ENCODE results near the gene REC114. TPM values are rescaled to one million over a fixed set of nuclear protein-coding genes. Genes with fewer than 3 reads are reported as not detected.

REC114 gene
- total and polyA plus RNA-seq, 2 of the 8 experiments (the other 6 are each of a cell fraction or from before 2014, with no cell fraction given) = 0.12 TPM; not detected in 1

- Histone ChIP-seq H3K79me1 (ENCODE audit: low read depth, low read length) (no peaks in the 10 kb centered on the region; the same call in 1 of the 2 replicates), H2AFZ (ENCODE audit: low read length) (no peak overlapping the region), H3K4ac (replicated peaks; ENCODE audit: insufficient read length, low read depth, low read length) (no peak overlapping the region), H2BK120ac (replicated peaks; ENCODE audit: low read depth, low read length) (no peak overlapping the region), H3K4me2 (ENCODE audit: insufficient read depth in 1 of 2, low read depth in 2 of 2, low read length in 2 of 2) (no peak overlapping the region), H3K79me2 (ENCODE audit: control insufficient read depth in 1 of 2, insufficient read depth in 2 of 2, low read length in 2 of 2) (no peaks in the 10 kb centered on the region), H3K4me3 (ENCODE audit: extremely low read depth in 1 of 4, insufficient read depth in 2 of 4, low read depth in 3 of 4, low read length in 4 of 4) (no peak overlapping the region), H2AK5ac (ENCODE audit: low read depth, low read length) (no peak overlapping the region), H4K91ac (replicated peaks; ENCODE audit: insufficient read length, low read length) (no peak overlapping the region), H3K9ac (replicated peaks in 1 of 4; ENCODE audit: extremely low read depth in 1 of 4, low read depth in 3 of 4, low read length in 3 of 4) (no peak overlapping the region), H3K23me2 (ENCODE audit: low read depth, low read length) (no peaks in the 10 kb centered on the region), H2BK12ac (ENCODE audit: low read depth, low read length) (no peak overlapping the region), H3K4me1 (replicated peaks in 1 of 4; ENCODE audit: control insufficient read depth in 3 of 4, insufficient read depth in 4 of 4, low read length in 3 of 4) (peaks cover 0 to 7% (median 5%) of the 10 kb centered on the region in 4 experiments; a peak in 5 of 7 replicates), H3K9me3 (ENCODE audit: insufficient read depth in 2 of 2, low read depth in 1 of 2, low read length in 1 of 2) (no peaks in the 10 kb centered on the region), H2BK15ac (ENCODE audit: low read length) (no peak overlapping the region), H3K56ac (replicated peaks; ENCODE audit: insufficient read length, low read depth, low read length) (no peak overlapping the region), H4K20me1 (replicated peaks in 1 of 2; ENCODE audit: control insufficient read depth in 1 of 2, insufficient read depth in 2 of 2, low read length in 2 of 2) (no peaks in the 10 kb centered on the region), H3K27ac (ENCODE audit: low read depth, low read length) (no peak overlapping the region), H3K36me3 (ENCODE audit: control insufficient read depth in 2 of 4, insufficient read depth in 4 of 4, low read length in 3 of 4) (peaks cover 4 to 53% (median 16%) of the 10 kb centered on the region in 4 experiments; a peak in 6 of 8 replicates), H3K18ac (ENCODE audit: extremely low read depth, low read length) (no peak overlapping the region), H2BK5ac (ENCODE audit: low read depth, low read length) (no peak overlapping the region), H3K14ac (ENCODE audit: insufficient read length) (no peak overlapping the region), H3K23ac (ENCODE audit: insufficient read length) (no peak overlapping the region), H4K5ac (ENCODE audit: insufficient read length, low read depth, low read length) (no peak overlapping the region), H3K27me3 (replicated peaks in 1 of 4; ENCODE audit: control insufficient read depth in 3 of 4, extremely low read depth in 1 of 4, insufficient read depth in 3 of 4, low read length in 3 of 4) (no peaks in the 10 kb centered on the region), H2BK20ac (ENCODE audit: low read length) (no peak overlapping the region), H4K8ac (ENCODE audit: extremely low read depth, insufficient read depth, low read length) (no peak overlapping the region)
- FAIRE-seq = no peak
- DNase-seq (ENCODE audit: low read depth in 1 of 2, low spot score in 2 of 2) = no peak
- CTCF ChIA-PET (ENCODE audit: partially characterized antibody) = interaction anchor here (0.9 to 4.8 kb wide), 3 partner anchors 141 to 253 kb away, joined by 3 to 43 read pairs (median 4); no protein-coding TSS in a partner anchor
- POLR2A ChIA-PET (ENCODE audit: partially characterized antibody) = no interaction called here
- no peak for TF ChIP-seq BCL11A (IDR thresholded peaks at IDR 0.05; ENCODE audit: low read depth in 2 of 2, low read length in 2 of 2)
- no peak for TF ChIP-seq HDAC6 (IDR thresholded peaks at IDR 0.05; ENCODE audit: low read depth, low read length)
- no peak for TF ChIP-seq CHD2 (IDR thresholded peaks at IDR 0.05; ENCODE audit: low read length)
- TF ChIP-seq EGR1 (IDR thresholded peaks at IDR 0.05; ENCODE audit: borderline replicate concordance, low read depth, low read length) = no peak
- TF ChIP-seq SIRT6 (IDR thresholded peaks at IDR 0.05; ENCODE audit: low read length) = no peak
- TF ChIP-seq EP300 (IDR thresholded peaks at IDR 0.05; ENCODE audit: borderline replicate concordance in 1 of 2, low read depth in 2 of 2, low read length in 2 of 2) = no peak
- TF ChIP-seq JUND (IDR thresholded peaks at IDR 0.05; ENCODE audit: low read length) = no peak
- no peak for TF ChIP-seq SP1 (IDR thresholded peaks at IDR 0.05; ENCODE audit: low read depth, low read length)
- TF ChIP-seq POU5F1 (IDR thresholded peaks at IDR 0.05; ENCODE audit: low read depth, low read length) = no peak
- TF ChIP-seq PHF8 (conservative IDR thresholded peaks at IDR 0.05; ENCODE audit: low read depth, low read length) = no peak
- TF ChIP-seq SAP30 (IDR thresholded peaks at IDR 0.05; ENCODE audit: insufficient read depth, insufficient replicate concordance, low read length) = no peak
- 88% methylated on average over 1 of the region's 1 CpG; no CpG with 5 or more reads in 1 of the 2 experiments for WGBS, 2 experiments (ENCODE audit: extremely low coverage in 1 of 2, insufficient coverage in 1 of 2, insufficient read length in 1 of 2, insufficient replicate concordance in 2 of 2, low coverage in 1 of 2, low lambda C conversion rate in 2 of 2, missing lambda C conversion rate in 1 of 2)
Observed at GRCh38 chr15:73558529-73558928, 115.6 kb downstream of the REC114 start.
